PC-9 (cell line): Measurements from ENCODE around the gene CADPS2.

Experiments
- CTCF ChIP-seq: fragments of 200-600 bp; sonication (generic); conservative IDR thresholded peaks from 2 replicates; pipeline ENCODE4 v1.6.1; 2017; ENCODE audit warnings: mixed run types, antibody characterized with exemption, mild to moderate bottlenecking, moderate library complexity
- EZH2 ChIP-seq: fragments of 200-600 bp; sonication (generic); IDR thresholded peaks from 2 replicates; pipeline ENCODE4 v1.8.0; 2017; ENCODE audit warnings: antibody characterized with exemption, low read depth

- TF ChIP-seq EZH2 (no peak), CTCF (no peak)
Measured at GRCh38 chr7:122764902-122765301, 121.4 kb downstream of the CADPS2 start.
